ENCODE data around the gene CANT1. TPM values are rescaled to one million over a fixed set of nuclear protein-coding genes. Genes with fewer than 3 reads are reported as not detected.
A peak's percentile ranks its signal among the peaks of the same experiment; 100 is the strongest.

CANT1 gene
- total RNA-seq, 1 donor from 2014 or later: 72.1 TPM

DNA sequence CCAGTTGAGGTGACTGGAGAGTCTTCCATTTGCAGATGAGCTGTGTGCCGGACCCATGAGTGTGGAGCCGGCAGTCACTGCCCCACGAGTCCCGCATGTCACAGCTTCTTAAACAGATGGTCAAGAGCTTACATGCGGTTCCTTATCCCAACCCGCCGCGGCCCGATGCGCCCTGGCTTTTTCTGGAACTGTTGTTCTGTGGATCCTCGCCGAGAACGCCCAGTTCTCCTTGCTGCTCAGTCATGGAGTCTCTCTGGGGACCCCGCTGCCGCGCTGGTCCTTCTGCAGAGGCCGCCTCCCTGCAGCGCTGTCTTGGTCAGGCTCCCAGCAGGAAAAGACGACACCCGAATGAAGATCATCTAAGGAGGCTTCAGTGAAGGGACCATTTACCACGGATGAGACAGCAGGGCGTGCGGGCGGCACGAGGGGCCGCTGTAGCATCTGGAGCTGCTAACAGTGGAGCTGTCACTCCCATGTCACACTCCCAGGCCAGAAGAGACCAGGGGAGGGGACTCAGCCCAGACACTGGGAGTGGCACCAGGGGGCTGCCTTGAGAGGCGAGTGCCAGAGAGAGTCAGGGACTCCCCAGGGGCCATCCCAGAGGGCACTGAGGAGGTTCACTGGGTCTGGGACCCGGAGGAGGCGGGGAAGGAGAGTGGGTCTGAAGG, 19.1 kb downstream of the CANT1 start:
- peaks cover 8% of the 10 kb centered on the region for H3K4me1 Mint-ChIP-seq (ENCODE audit: low read depth, unreplicated experiment)
- FAIRE-seq (no peak), DNase-seq (ENCODE audit: low read depth) (no peak)
- Histone ChIP-seq H3K79me2 (ENCODE audit: insufficient read depth, low read length) (no peaks in the 10 kb centered on the region), H3K9ac (ENCODE audit: low read length) (no peak overlapping the region), H3K27ac (ENCODE audit: low read depth, low read length) (no peak overlapping the region), H3K4me1 (ENCODE audit: insufficient read depth, low read length) (peaks cover 13% of the 10 kb centered on the region), H3K4me2 (ENCODE audit: low read length) (no peak overlapping the region), H3K9me3 (ENCODE audit: insufficient read depth, low read depth, low read length) (no peaks in the 10 kb centered on the region), H3K36me3 (ENCODE audit: insufficient read depth, low read length) (peaks cover 8% of the 10 kb centered on the region), H3K27me3 (ENCODE audit: insufficient read depth, low read length) (no peaks in the 10 kb centered on the region), H4K20me1 (ENCODE audit: insufficient read depth, low read length) (peaks cover 39% of the 10 kb centered on the region), H2AFZ (ENCODE audit: low read depth, low read length) (no peak overlapping the region), H3K4me3 (ENCODE audit: insufficient read depth, low read depth, low read length) (no peak overlapping the region)
- no peak overlapping the region for H3K4me3 Mint-ChIP-seq (ENCODE audit: unreplicated experiment)
- no peaks in the 10 kb centered on the region for H3K9me3 Mint-ChIP-seq (ENCODE audit: unreplicated experiment)
- peaks cover 11% of the 10 kb centered on the region for H3K36me3 Mint-ChIP-seq (ENCODE audit: low read depth, unreplicated experiment)
- no peak overlapping the region for H3K27ac Mint-ChIP-seq (ENCODE audit: unreplicated experiment)
- TF ChIP-seq, protein P1, sequence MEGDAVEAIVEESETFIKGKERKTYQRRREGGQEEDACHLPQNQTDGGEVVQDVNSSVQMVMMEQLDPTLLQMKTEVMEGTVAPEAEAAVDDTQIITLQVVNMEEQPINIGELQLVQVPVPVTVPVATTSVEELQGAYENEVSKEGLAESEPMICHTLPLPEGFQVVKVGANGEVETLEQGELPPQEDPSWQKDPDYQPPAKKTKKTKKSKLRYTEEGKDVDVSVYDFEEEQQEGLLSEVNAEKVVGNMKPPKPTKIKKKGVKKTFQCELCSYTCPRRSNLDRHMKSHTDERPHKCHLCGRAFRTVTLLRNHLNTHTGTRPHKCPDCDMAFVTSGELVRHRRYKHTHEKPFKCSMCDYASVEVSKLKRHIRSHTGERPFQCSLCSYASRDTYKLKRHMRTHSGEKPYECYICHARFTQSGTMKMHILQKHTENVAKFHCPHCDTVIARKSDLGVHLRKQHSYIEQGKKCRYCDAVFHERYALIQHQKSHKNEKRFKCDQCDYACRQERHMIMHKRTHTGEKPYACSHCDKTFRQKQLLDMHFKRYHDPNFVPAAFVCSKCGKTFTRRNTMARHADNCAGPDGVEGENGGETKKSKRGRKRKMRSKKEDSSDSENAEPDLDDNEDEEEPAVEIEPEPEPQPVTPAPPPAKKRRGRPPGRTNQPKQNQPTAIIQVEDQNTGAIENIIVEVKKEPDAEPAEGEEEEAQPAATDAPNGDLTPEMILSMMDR (IDR thresholded peaks at IDR 0.05; ENCODE audit: insufficient read depth, low read depth, low read length): no peak
- no peak for TF ChIP-seq EZH2 (IDR thresholded peaks at IDR 0.05; ENCODE audit: insufficient read depth, low read length)
- no peaks in the 10 kb centered on the region for H3K27me3 Mint-ChIP-seq (ENCODE audit: low read depth, unreplicated experiment)

DNA sequence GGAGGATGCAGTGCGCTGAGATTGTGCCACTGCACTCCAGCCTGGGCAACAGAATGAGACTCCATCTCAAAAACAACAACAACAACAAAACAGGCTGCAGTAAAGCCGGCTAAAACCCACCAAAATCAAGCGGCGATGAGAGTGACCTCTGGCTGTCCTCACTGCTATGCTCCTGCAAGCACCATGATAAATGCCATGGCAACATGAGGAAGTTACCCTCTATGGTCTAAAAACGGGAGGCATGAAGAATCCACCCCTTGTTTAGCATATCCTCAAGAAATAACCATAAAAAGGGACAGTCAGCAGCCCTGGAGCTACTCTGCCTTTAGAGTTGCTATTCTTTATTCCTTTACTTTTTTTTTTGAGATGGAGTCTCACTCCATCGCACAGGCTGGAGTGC, 21.4 kb downstream of the CANT1 start:
- Mint-ChIP-seq H3K4me3 (ENCODE audit: unreplicated experiment) (no peak overlapping the region), H3K27me3 (ENCODE audit: low read depth, unreplicated experiment) (no peaks in the 10 kb centered on the region), H3K27ac (ENCODE audit: unreplicated experiment) (no peak overlapping the region), H3K9me3 (ENCODE audit: unreplicated experiment) (no peaks in the 10 kb centered on the region), H3K36me3 (ENCODE audit: low read depth, unreplicated experiment) (peaks cover 11% of the 10 kb centered on the region), H3K4me1 (ENCODE audit: low read depth, unreplicated experiment) (peaks cover 8% of the 10 kb centered on the region)
- Histone ChIP-seq H3K9me3 (ENCODE audit: insufficient read depth, low read depth, low read length) (no peaks in the 10 kb centered on the region), H3K79me2 (ENCODE audit: insufficient read depth, low read length) (no peaks in the 10 kb centered on the region), H3K4me3 (ENCODE audit: insufficient read depth, low read depth, low read length) (no peak overlapping the region), H3K27me3 (ENCODE audit: insufficient read depth, low read length) (no peaks in the 10 kb centered on the region), H4K20me1 (ENCODE audit: insufficient read depth, low read length) (peaks cover 17% of the 10 kb centered on the region), H3K27ac (ENCODE audit: low read depth, low read length) (no peak overlapping the region), H3K36me3 (ENCODE audit: insufficient read depth, low read length) (peaks cover 8% of the 10 kb centered on the region), H3K9ac (ENCODE audit: low read length) (no peak overlapping the region), H2AFZ (ENCODE audit: low read depth, low read length) (no peak overlapping the region), H3K4me2 (ENCODE audit: low read length) (no peak overlapping the region), H3K4me1 (ENCODE audit: insufficient read depth, low read length) (peaks cover 13% of the 10 kb centered on the region)
- FAIRE-seq (no peak), DNase-seq (ENCODE audit: low read depth) (no peak)
- TF ChIP-seq, protein P1 (IDR thresholded peaks at IDR 0.05; ENCODE audit: insufficient read depth, low read depth, low read length): no peak
- no peak for TF ChIP-seq EZH2 (IDR thresholded peaks at IDR 0.05; ENCODE audit: insufficient read depth, low read length)

DNA sequence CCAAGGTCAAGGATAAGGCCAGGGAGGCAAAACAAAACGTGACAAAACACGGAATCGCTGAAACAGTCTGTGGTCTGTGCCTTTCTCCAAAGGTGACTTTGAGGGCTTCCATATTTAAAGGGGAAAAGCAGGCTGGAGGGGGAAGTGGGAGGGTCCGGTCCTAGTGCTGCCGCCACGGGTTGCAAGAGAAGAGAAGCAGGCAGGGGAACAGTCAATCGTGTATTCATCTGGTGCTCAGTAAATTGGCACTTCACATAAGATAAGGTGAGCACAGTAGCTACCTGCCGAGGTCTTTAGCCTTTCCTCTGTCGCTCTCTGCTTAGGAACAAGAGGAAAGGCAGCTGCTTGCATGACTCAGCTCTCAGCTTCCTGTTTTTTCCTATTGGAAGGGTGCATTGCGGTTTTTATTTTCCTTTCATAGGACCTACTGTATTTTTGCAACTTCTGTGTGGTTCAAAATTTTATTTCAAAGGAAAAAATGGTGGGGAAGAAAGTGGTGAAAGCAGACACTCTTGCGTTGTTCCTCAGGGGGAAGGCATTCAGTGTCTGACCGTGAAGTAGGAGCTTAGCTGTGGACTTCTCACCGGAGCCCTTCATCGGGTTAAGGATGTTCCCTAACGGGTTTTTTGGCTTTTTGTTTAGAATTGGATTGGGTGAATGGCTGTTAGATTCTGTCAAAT, 22.8 kb downstream of the CANT1 start:
- peak overlapping the region; percentile 83 for H3K4me2 ChIP-seq (ENCODE audit: low read length)
- no peak for TF ChIP-seq EZH2 (IDR thresholded peaks at IDR 0.05; ENCODE audit: insufficient read depth, low read length)
- TF ChIP-seq, protein P1 (IDR thresholded peaks at IDR 0.05; ENCODE audit: insufficient read depth, low read depth, low read length): no peak
- Mint-ChIP-seq H3K36me3 (ENCODE audit: low read depth, unreplicated experiment) (peaks cover 11% of the 10 kb centered on the region), H3K27ac (ENCODE audit: unreplicated experiment) (peak overlapping the region; percentile 81), H3K4me3 (ENCODE audit: unreplicated experiment) (peak overlapping the region; percentile 62), H3K4me1 (ENCODE audit: low read depth, unreplicated experiment) (peaks cover 8% of the 10 kb centered on the region), H3K9me3 (ENCODE audit: unreplicated experiment) (no peaks in the 10 kb centered on the region), H3K27me3 (ENCODE audit: low read depth, unreplicated experiment) (no peaks in the 10 kb centered on the region)
- H3K27ac ChIP-seq (ENCODE audit: low read depth, low read length): peak overlapping the region; percentile 27
- H3K36me3 ChIP-seq (ENCODE audit: insufficient read depth, low read length): peaks cover 2% of the 10 kb centered on the region
- peaks cover 7% of the 10 kb centered on the region for H4K20me1 ChIP-seq (ENCODE audit: insufficient read depth, low read length)
- DNase-seq (ENCODE audit: low read depth): peak; percentile 67
- no peaks in the 10 kb centered on the region for H3K9me3 ChIP-seq (ENCODE audit: insufficient read depth, low read depth, low read length)
- H3K9ac ChIP-seq (ENCODE audit: low read length): peak overlapping the region; percentile 12
- no peaks in the 10 kb centered on the region for H3K27me3 ChIP-seq (ENCODE audit: insufficient read depth, low read length)
- no peaks in the 10 kb centered on the region for H3K79me2 ChIP-seq (ENCODE audit: insufficient read depth, low read length)
- H3K4me3 ChIP-seq (ENCODE audit: insufficient read depth, low read depth, low read length): peak overlapping the region; percentile 53
- peak overlapping the region; percentile 4 for H2AFZ ChIP-seq (ENCODE audit: low read depth, low read length)
- H3K4me1 ChIP-seq (ENCODE audit: insufficient read depth, low read length): peaks cover 13% of the 10 kb centered on the region
- FAIRE-seq: no peak

Data from astrocyte (in vitro differentiated cells and primary cell).